NB4 (cell line): ENCODE data around the gene SLC66A2.

Experiments used
- POLR2A ChIP-seq: IDR thresholded peaks from 2 replicates; pipeline ENCODE4 v1.6.1; 2011; ENCODE audit warnings: mild to moderate bottlenecking; ENCODE audit not compliant: insufficient read length; ENCODE audit errors: extremely low read depth
- TF ChIP-seq, protein P1 (sequence below): IDR thresholded peaks from one replicate; pipeline ENCODE4 v1.5.1; 2012; ENCODE audit warnings: low read depth, low read length
- TF ChIP-seq, protein P2 (sequence below): IDR thresholded peaks from 2 replicates; pipeline ENCODE4 v1.6.1; 2011; ENCODE audit warnings: low read depth, low read length

- TF ChIP-seq POLR2A, result no peak
- TF ChIP-seq, protein P1, sequence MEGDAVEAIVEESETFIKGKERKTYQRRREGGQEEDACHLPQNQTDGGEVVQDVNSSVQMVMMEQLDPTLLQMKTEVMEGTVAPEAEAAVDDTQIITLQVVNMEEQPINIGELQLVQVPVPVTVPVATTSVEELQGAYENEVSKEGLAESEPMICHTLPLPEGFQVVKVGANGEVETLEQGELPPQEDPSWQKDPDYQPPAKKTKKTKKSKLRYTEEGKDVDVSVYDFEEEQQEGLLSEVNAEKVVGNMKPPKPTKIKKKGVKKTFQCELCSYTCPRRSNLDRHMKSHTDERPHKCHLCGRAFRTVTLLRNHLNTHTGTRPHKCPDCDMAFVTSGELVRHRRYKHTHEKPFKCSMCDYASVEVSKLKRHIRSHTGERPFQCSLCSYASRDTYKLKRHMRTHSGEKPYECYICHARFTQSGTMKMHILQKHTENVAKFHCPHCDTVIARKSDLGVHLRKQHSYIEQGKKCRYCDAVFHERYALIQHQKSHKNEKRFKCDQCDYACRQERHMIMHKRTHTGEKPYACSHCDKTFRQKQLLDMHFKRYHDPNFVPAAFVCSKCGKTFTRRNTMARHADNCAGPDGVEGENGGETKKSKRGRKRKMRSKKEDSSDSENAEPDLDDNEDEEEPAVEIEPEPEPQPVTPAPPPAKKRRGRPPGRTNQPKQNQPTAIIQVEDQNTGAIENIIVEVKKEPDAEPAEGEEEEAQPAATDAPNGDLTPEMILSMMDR, result no peak
- TF ChIP-seq, protein P2, sequence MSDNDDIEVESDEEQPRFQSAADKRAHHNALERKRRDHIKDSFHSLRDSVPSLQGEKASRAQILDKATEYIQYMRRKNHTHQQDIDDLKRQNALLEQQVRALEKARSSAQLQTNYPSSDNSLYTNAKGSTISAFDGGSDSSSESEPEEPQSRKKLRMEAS, result no peak
Observed at GRCh38 chr18:79935925-79936324, 15.5 kb downstream of the SLC66A2 start.
